H1 (cell line): Measurements from ENCODE around the gene IFNL3.

Experiments
- CREB1 ChIP-seq: IDR thresholded peaks from 2 replicates; pipeline ENCODE4 v1.6.1; 2012; ENCODE audit warnings: inconsistent platforms
- CTCF ChIP-seq, 3 experiments: IDR thresholded peaks; 1 replicate in 2 of 3; 2 replicates in 1 of 3; pipeline versions ENCODE4 v1.5.1 to v1.6.1; 2011; ENCODE audit warnings: low read length in 3 of 3, mild to moderate bottlenecking in 3 of 3, inconsistent platforms in 2 of 3, low read depth in 1 of 3, moderate library complexity in 1 of 3; ENCODE audit not compliant: insufficient read depth in 1 of 3; ENCODE audit errors: control extremely low read depth in 1 of 3

DNA sequence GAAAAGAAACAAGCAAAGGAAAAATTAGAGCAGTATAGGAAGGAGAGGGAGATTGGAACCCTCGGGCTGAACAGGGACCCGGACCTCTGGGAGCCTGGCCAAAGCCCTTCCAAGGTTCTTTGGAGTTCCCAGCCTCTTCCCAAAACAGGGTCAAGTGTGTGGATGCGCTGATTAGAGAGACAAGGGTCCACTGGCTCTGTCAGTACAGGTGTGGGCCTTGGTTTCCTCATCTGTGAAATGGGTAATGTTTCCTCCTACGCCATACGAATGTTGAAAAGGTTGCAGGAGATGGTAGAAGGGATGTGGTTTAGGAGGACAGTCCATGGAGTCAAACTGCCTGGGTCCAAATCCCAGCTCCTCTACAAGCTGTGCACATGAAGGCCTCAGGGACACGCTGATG is 38.7 kb downstream of the IFNL3 start:
- no peak for TF ChIP-seq CREB1
- no peak for TF ChIP-seq CTCF (IDR thresholded peaks at IDR 0.05; ENCODE audit: control extremely low read depth in 1 of 3, insufficient read depth in 1 of 3, low read depth in 1 of 3, low read length in 3 of 3)
